Psoas muscle (tissue), 8 donors: ENCODE data around the gene ZBTB7A. TPM values are rescaled to one million over a fixed set of nuclear protein-coding genes. Genes with fewer than 3 reads are reported as not detected.
A peak's percentile ranks its signal among the peaks of the same experiment; 100 is the strongest.

Source experiments
- ATAC-seq, 4 donors: fragments of 200-7000 bp; cut with Tn5 transposase; one replicate each; pipeline ENCODE4 v1.9.1; 2020; ENCODE audit warnings: moderate library complexity in 3 of 4, mild to moderate bottlenecking in 2 of 4
- DNase-seq, 2 donors: peaks; one replicate each; pipeline ENCODE4 v3.0.0-alpha.2; 2020
- H3K27ac ChIP-seq: fragments of 200-600 bp; one replicate; pipeline ENCODE4 v1.8.0; 2022
- H3K27me3 ChIP-seq, 3 donors: fragments of 200-600 bp in 1 of 3; one replicate each; pipeline versions ENCODE4 v1.6.1 to v1.8.0; 2013 to 2022; ENCODE audit warnings: low read length in 2 of 3, mild to moderate bottlenecking in 2 of 3, moderate library complexity in 1 of 3; ENCODE audit not compliant: insufficient read depth in 3 of 3
- H3K36me3 ChIP-seq, 2 donors: fragments of 200-600 bp in 1 of 2; one replicate each; pipeline versions ENCODE4 v1.6.1 to v1.8.0; 2013 to 2022; ENCODE audit warnings: low read depth in 1 of 2, mild to moderate bottlenecking in 1 of 2, moderate library complexity in 1 of 2; ENCODE audit not compliant: insufficient read depth in 1 of 2
- H3K4me1 ChIP-seq: fragments of 200-600 bp; one replicate; pipeline ENCODE4 v1.8.0; 2022
- H3K4me3 ChIP-seq: fragments of 200-600 bp; one replicate; pipeline ENCODE4 v1.8.0; 2022; ENCODE audit warnings: mild to moderate bottlenecking
- H3K9me3 ChIP-seq: fragments of 200-600 bp; one replicate; pipeline ENCODE4 v1.8.0; 2022
- CTCF ChIP-seq: fragments of 200-600 bp; IDR thresholded peaks from one replicate; pipeline ENCODE4 v1.8.0; 2022; ENCODE audit warnings: antibody characterized with exemption
- WGBS, 3 donors: extraction: QIAGEN DNeasy Blood & Tissue Kit; methylation state at CpG; one replicate each; pipeline versions ENCODE4 v1.1.6 to v1.1.7; 2013; 5-methylcytosine and 5-hydroxymethylcytosine counted together
- intact Hi-C, 2 donors: fragments of 100-400 bp; cut with DNase I; formaldehyde crosslinking; loops; one replicate each; pipeline versions ENCODE4 v1.11.0 to v1.14.2; 2022
- polyA plus RNA-seq, 3 donors: library from polyadenylated mRNA; stranded (reverse); fragments of 200-250 nt; gene quantifications; one replicate each; pipeline ENCODE4 v1.2.3, GENCODE V29; 2013
- total RNA-seq, 4 donors: library from RNA; stranded (reverse); fragmentation: NEBNext Ultra II Directional in 2 of 4; extraction: Animal tissue kit (Norgen Biotek cat#: 25700) in 2 of 4; gene quantifications; one replicate each; pipeline versions ENCODE4 v1.2.1 to v1.2.4, GENCODE V29; 2021 to 2023
- donor health status: healthy with polysubstance abuse.
- donor health status: DM: no; HTN: no; CAD: no; lungs with moderate emphysema.
- donor health status: Bipolar disorder and iron deficiency.
- donor health status: healthy.
- donor health status: DM: yes; HTN: yes; CAD: no.
- donor health status: DM: no; HTN: no; CAD: no.
- donor health status: DM: no; HTN: no; CAD: no.
- donor health status: DM: yes; HTN: yes; CAD: no.

Gene ZBTB7A
- total and polyA plus RNA-seq, 7 donors = 18.5 to 55.9 (median 25.7) TPM

DNA sequence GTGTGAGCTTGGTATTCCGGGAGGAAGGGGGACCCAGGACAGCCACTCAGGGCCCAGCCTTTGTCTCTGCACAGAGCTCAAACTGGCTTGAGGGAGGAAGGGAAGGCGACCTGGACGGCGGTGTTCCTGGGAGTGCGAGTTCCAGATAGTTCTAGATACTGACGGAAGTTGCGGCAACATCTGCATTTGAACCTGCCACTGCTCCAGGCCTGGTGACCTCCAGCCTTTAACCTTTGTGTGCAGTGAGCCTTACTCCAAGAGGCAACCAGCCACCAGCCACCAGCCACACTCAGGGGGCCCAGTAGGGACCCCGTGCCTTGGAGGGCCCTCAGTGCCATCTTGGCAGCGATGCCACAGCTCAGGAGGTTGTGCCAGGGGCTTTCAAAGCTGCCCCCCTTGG, 15.5 kb upstream of the ZBTB7A start:
- no peak for TF ChIP-seq CTCF
- Histone ChIP-seq H3K4me1 (peaks cover 2% of the 10 kb centered on the region), H3K27me3 (no peaks in the 10 kb centered on the region), H3K9me3 (no peaks in the 10 kb centered on the region), H3K36me3 (no peaks in the 10 kb centered on the region), H3K27ac (no peak overlapping the region), H3K4me3 (no peak overlapping the region)
- intact Hi-C loops = no loop called here
- no peak for DNase-seq
- 76 to 81% (median 78%) methylated on average over 9 of the region's 9 CpGs for WGBS, 3 donors
- ATAC-seq = no peak

DNA sequence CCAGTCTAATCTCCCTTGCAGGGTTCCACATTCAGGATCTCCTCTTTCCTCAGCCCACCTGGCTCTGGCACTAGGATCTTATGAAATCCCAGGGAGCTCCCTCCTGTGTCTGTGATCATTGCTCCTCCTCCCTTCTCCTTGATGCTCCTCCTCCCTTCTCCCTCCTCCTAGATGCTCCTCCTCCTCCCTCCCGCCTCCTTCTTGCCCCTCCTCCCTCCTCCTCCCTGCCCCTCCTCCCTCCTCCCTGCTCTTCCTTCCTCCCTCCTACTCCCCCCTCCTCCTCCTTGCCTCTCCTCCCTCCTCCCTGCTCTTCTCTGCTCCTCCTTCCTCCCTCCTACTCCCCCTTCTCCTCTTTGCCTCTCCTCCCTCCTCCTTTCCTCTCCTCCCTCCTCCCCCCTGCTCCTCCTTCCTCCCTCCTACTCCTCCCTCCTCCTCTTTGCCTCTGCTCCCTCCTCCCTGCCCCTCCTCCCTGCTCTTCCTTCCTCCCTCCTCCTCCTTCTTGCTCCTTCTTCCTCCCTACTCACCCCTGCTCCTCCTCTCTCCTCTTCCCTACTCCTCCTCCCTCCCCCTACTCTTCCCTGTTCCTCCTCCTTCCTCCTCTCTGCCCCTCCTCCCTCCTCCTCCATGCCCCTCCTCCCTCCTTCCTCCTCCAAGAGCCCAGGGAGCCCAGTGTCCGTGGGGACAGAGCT, 14.9 kb upstream of the ZBTB7A start:
- Histone ChIP-seq H3K36me3 (no peaks in the 10 kb centered on the region), H3K27ac (no peak overlapping the region), H3K4me3 (no peak overlapping the region), H3K4me1 (peaks cover 3% of the 10 kb centered on the region), H3K9me3 (no peaks in the 10 kb centered on the region), H3K27me3 (no peaks in the 10 kb centered on the region)
- intact Hi-C loops = no loop called here
- TF ChIP-seq CTCF = no peak
- no peak for ATAC-seq
- no peak for DNase-seq
- WGBS, 3 donors = 28 to 38% (median 28%) methylated on average over 2 of the region's 2 CpGs

GRCh38 chr19:4080473-4080872, 13.8 kb upstream of the ZBTB7A start:
- 71 to 83% (median 82%) methylated on average over 6 of the region's 6 CpGs for WGBS, 3 donors
- Histone ChIP-seq H3K9me3 (no peaks in the 10 kb centered on the region), H3K4me3 (no peak overlapping the region), H3K36me3 (no peaks in the 10 kb centered on the region), H3K27me3 (no peaks in the 10 kb centered on the region), H3K4me1 (peaks cover 3% of the 10 kb centered on the region), H3K27ac (no peak overlapping the region)
- intact Hi-C loops = no loop called here
- ATAC-seq (no peak), DNase-seq (no peak)
- TF ChIP-seq CTCF = no peak

DNA sequence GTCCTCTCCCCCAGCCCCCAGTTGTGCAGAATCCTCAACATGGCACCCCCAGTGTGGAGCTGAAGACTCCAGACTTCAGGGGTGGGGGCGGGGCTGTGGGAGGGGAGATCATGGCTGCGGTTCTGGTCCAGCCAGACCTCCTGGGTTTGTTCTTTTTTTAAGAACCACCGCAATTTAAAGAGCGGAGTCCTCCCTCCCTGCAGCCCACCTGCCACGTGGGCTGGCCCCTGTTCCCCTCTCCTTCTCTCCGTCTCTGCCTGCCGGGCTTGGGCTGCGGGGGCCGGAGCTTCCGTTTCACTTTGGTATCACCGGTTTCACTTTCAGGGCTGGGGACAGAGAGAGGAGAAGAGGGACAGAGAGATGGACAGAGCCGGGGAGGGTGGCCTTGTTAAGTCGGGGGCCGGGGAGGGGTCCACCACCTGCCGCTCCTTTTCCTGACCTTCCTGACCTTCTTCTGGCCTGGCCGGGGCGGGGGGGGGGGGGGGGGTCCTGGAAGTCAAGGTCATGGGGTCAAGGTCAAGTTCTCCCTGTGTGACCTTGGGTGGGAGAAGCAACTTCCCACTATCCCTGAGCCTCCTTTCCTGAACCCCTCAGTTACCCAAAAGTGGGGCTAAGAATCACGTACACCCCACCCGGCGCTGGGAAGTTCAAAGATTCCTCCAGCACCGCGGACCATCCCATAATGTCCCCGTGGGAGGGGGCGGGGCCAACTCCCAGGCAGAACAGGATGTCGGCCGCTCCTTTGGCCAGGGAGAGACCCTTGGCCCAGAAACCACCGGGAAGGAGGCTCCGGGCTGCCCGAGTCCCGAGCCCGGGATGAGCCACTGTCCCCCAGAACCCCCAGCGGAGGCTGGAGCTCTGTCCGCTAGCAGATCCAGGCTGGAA, 11.3 kb upstream of the ZBTB7A start:
- peak; percentile 76 to 82 for DNase-seq
- no peaks in the 10 kb centered on the region for H3K36me3 ChIP-seq
- no peaks in the 10 kb centered on the region for H3K9me3 ChIP-seq
- WGBS, 3 donors = 11 to 17% (median 14%) methylated on average over 29 to 32 of the region's 33 CpGs
- peaks cover 3% of the 10 kb centered on the region for H3K4me1 ChIP-seq
- H3K4me3 ChIP-seq = peak overlapping the region; percentile 69
- no peaks in the 10 kb centered on the region for H3K27me3 ChIP-seq
- H3K27ac ChIP-seq = peak overlapping the region; percentile 41
- peak; percentile 40 to 70 (median 44) for ATAC-seq
- TF ChIP-seq CTCF = no peak
- intact Hi-C loops = no loop called here
